GM10847 (cell line): Measurements from ENCODE around the gene RPS6KL1.

ENCODE experiments used
- POLR2A ChIP-seq: IDR thresholded peaks from 2 replicates; pipeline ENCODE4 v1.6.1; 2011; ENCODE audit not compliant: insufficient read length; ENCODE audit errors: extremely low read depth

The RPS6KL1 gene, protein sequence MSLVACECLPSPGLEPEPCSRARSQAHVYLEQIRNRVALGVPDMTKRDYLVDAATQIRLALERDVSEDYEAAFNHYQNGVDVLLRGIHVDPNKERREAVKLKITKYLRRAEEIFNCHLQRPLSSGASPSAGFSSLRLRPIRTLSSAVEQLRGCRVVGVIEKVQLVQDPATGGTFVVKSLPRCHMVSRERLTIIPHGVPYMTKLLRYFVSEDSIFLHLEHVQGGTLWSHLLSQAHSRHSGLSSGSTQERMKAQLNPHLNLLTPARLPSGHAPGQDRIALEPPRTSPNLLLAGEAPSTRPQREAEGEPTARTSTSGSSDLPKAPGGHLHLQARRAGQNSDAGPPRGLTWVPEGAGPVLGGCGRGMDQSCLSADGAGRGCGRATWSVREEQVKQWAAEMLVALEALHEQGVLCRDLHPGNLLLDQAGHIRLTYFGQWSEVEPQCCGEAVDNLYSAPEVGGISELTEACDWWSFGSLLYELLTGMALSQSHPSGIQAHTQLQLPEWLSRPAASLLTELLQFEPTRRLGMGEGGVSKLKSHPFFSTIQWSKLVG

DNA sequence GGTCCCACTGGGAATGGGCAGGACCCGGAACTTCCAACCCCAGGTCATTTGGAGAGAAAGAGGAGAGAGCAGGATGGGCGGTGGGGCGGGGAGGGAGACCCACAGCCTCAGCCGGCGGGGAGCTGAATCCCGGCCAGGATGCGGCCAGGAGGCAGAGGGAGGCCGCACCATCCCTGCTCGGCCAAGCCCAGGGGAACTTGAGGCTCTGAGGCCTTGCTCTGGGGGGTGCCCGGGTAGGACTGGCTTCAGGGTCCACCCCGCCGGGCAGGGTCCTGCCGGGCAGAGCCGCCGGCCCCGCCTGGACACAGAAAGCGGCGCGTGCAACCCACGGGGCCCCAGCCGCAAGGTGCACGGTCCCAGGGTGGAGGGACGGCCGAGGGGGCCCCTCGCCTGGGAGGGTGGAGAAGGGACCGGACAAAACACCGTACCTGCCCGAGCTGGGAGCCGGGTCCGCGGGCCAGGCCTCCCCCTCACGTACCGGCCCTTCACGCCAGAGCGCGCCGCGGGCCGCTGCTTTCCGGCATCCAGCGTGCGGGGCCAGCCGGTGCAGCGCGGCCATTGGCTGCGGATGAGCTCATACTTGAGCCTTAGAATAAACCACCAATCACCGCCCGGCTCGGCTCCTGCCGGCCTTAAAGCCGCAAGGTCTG lies at the start of gene RPS6KL1:
RPS6KL1 (minus strand) TSS at position 509 of the 650 bp plus-strand sequence. CDS start 1,719 bp downstream, outside the sequence.
- TF ChIP-seq POLR2A: no peak

DNA sequence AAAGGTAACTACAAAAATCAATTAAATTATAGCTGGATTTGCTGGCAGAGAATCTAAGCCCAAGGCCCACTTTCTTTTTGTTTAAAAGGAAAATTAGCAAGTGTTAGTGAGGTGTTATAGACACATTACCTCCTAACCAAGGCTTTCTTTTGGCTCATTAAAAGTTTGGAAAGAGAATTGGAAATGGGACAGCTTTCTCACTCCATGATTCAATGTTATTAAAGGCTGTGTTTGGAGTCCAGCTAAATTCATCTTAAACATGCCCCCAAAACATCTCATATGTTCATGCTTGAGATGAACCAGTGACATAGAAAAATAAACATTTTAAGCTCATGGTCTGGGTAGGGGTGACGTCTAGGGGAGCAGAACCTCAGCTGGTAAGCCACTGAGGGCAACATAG lies 45.8 kb upstream of the RPS6KL1 start:
- no peak for TF ChIP-seq POLR2A

DNA sequence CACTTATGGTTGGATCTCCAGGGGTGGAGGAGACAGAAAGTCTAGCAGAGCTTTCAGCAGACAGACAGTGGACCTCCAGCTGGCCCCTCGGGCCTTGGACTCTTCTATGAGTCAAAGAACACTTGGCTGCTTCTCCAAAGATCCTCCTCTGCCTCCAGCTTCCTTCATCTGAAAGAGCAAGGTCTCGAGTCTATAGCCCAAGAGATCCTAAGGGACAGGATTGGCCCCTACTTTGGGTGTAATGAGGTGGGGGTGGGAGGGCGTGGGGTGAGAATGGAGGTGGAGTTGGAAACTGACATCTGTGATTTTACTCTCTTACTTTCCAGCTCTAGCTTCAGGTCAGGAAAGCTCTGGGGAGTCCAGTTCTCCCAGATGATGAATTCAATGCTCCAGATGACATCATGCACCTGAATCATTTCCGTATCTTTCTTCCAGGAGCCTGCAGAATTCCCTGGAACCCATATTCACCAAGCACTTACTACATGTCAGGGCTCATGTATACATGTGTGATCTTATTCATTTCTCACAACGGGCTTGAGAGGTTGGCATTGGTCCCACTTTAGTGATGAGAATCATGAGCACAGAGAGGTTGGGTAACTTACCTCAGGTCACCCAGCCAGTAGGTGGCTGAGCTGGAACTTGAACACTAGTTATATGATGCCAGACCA lies 42.6 kb upstream of the RPS6KL1 start:
- TF ChIP-seq POLR2A: no peak

- no peak for TF ChIP-seq POLR2A
Observed at GRCh38 chr14:74964787-74965485, 41.9 kb upstream of the RPS6KL1 start.

- no peak for TF ChIP-seq POLR2A
Observed at GRCh38 chr14:74963705-74964271, 40.7 kb upstream of the RPS6KL1 start.

DNA sequence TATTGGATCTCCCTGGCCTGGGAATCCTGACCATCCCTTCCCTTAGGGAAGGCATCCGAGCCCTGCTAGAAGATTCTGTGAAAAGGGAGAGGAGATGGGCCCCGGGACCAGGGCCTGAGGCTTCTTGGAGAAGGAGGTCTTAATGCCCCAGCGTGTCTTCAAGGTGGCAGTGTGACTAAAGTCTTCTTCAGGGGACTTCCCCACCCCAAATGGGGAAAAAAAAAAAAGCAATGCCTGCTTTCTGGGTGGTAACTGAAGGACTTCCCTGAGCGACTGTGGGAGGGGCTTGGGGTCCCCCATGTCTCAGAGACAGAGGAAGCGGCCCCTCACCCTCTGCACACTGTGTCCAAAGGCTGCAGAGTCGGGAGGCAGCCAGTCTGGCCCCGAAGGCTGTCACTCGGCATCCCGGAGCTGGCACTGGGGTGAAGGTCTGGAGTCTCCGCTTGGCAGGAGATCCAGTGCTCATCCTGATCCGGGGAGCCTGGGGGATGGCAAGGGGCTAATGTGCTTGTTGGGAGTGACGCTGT lies 40.2 kb upstream of the RPS6KL1 start:
- TF ChIP-seq POLR2A: no peak

- no peak for TF ChIP-seq POLR2A
Observed at GRCh38 chr14:74962493-74962892, 39.4 kb upstream of the RPS6KL1 start.

GRCh38 chr14:74962046-74962445 lies 39.0 kb upstream of the RPS6KL1 start:
- no peak for TF ChIP-seq POLR2A

DNA sequence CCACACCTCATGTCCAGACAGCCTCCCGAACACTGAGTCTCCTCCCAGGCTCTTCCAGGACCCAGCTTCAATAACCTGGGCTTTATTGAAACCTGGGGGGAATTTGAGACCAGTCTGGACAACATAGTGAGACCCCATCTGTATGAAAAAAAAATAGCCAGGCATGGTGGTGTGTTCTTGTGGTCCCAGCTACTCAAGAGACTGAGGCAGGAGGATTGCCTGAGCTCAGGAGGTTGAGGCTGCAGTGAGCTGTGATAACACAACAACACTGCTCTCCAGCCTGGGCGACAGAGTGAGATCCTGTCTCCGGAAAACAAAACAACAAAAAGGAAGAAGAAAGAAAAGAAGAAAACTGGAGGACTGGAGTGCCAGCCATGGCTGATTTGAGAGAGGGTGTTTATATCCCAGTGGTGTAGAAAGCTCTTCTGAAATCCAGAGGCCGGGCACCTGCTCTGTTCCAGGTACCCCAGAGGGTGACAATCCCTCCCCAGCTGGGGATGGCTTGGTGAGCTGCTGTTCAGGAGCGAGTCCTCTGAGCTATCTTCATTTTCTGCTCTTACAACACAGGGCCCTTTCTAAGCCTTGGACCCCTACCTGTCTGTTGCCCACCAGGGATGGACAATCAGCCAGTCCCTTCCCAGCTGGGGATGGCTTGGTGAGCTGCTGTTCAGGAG lies 38.3 kb upstream of the RPS6KL1 start:
- no peak for TF ChIP-seq POLR2A

DNA sequence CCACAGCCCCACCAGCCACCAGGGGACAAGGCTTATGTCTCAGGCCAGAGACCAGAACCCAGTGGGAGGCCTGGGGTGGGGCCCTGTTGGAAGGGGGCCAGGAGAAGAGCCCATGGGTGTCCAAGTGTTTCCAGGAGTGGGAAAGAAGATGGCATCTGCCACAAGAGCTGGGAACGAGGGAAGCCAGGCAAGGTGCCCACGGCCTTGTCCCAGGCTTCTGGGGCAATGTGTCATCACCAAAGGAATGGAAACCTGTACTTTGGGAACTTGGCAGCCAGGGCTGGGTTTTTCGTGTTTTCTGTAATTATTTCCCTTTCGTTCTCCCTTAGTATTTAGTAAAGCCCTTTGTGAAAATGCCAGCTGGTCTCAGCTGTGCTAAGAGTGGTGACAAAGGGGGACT lies 37.7 kb upstream of the RPS6KL1 start:
- TF ChIP-seq POLR2A: no peak

DNA sequence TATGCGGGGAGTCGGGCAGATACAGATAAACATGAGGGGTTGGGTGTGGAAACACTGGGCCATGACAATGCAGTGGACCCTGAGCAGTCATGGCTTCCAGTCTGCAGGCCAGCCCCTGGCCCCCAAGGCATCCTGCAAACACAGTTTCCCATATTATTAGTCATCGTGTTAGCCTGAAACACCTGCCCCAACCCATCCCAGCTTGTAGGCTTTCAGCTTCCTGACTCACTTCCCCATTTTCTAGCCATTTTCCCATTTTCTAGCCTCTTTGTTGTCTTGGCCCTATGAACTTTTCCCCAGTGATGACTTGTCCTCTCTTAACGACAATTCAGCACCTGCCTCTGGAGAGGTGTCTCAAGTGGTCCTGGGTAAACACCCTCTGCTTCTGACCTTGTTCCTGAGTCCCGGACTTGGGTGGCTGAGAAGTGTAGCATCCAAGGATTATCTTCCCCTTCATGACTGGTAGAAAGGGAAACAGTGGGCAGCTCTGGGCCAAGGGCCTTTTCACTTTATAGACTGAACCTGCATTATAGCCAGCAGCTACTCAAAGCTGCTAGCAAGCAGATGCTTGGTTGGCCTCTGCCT lies 36.6 kb upstream of the RPS6KL1 start:
- TF ChIP-seq POLR2A: no peak

GRCh38 chr14:74956280-74957072 lies 33.4 kb upstream of the RPS6KL1 start:
- TF ChIP-seq POLR2A: no peak

- TF ChIP-seq POLR2A: no peak
Observed at GRCh38 chr14:74956027-74956279, 32.9 kb upstream of the RPS6KL1 start.
